Measurements from ENCODE around the gene PIK3C2G.

The PIK3C2G gene

DNA sequence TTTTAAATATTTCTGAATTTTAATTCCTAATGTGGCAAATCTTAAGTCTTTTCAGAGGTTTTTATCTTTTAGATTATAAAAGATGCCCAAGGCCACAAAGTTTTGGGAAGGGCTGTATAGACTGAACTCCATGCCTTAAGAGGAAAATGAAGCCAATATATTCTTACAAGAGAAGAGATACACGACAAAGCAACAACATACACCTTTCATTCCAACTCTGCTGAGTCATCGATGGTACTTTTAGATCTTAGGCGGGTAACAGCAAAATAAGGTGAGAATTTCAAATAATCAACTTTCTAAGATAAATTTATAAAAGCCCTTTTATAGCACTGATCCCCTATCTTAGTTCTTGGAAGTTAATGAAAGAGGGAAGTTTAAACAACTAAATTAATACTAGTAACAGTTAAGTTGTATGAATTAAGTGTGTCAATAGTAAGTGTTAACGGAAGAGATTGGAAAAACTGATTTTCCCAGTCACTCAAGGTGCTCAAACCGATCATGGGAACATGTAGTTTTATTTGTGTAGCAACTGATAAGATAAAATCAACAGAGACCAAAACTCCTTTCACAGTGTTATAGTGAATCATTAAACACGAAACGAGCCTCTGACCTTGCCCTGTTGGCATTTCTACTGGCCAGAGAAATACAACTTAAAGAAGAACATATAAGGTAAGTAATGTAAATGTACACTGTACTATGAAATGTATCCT lies 18.8 kb upstream of the PIK3C2G start:
- no peaks in the 10 kb centered on the region for H3K9me3 ChIP-seq (ENCODE audit: insufficient read depth, low read depth, low read length)
- no peaks in the 10 kb centered on the region for H3F3A ChIP-seq (ENCODE audit: low read depth)
- TF ChIP-seq, protein P1, sequence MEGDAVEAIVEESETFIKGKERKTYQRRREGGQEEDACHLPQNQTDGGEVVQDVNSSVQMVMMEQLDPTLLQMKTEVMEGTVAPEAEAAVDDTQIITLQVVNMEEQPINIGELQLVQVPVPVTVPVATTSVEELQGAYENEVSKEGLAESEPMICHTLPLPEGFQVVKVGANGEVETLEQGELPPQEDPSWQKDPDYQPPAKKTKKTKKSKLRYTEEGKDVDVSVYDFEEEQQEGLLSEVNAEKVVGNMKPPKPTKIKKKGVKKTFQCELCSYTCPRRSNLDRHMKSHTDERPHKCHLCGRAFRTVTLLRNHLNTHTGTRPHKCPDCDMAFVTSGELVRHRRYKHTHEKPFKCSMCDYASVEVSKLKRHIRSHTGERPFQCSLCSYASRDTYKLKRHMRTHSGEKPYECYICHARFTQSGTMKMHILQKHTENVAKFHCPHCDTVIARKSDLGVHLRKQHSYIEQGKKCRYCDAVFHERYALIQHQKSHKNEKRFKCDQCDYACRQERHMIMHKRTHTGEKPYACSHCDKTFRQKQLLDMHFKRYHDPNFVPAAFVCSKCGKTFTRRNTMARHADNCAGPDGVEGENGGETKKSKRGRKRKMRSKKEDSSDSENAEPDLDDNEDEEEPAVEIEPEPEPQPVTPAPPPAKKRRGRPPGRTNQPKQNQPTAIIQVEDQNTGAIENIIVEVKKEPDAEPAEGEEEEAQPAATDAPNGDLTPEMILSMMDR (conservative IDR thresholded peaks at IDR 0.05; ENCODE audit: low read length): no peak
- H3K79me2 ChIP-seq (ENCODE audit: insufficient read depth, low read length): no peaks in the 10 kb centered on the region
- H3K4me1 ChIP-seq (ENCODE audit: insufficient read depth, low read length, poor library complexity, severe bottlenecking): no peaks in the 10 kb centered on the region
- no peak overlapping the region for H2AFZ ChIP-seq (ENCODE audit: low read length)
- no peaks in the 10 kb centered on the region for H3K36me3 ChIP-seq (ENCODE audit: insufficient read depth, low read length)
- H4K20me1 ChIP-seq (ENCODE audit: insufficient read depth, low read length, poor library complexity, severe bottlenecking): no peaks in the 10 kb centered on the region
- no peak overlapping the region for H3K4me2 ChIP-seq (ENCODE audit: low read depth, low read length, poor library complexity, severe bottlenecking)
- no peaks in the 10 kb centered on the region for H3K9me2 ChIP-seq (replicated peaks; ENCODE audit: low read depth, low read length)
- H3K4me3 ChIP-seq (ENCODE audit: low read length, poor library complexity, severe bottlenecking): no peak overlapping the region
- no peaks in the 10 kb centered on the region for H3K27me3 ChIP-seq (ENCODE audit: insufficient read depth, low read length, poor library complexity, severe bottlenecking)
- H3K9ac ChIP-seq (ENCODE audit: low read depth, low read length, poor library complexity, severe bottlenecking): no peak overlapping the region

DNA sequence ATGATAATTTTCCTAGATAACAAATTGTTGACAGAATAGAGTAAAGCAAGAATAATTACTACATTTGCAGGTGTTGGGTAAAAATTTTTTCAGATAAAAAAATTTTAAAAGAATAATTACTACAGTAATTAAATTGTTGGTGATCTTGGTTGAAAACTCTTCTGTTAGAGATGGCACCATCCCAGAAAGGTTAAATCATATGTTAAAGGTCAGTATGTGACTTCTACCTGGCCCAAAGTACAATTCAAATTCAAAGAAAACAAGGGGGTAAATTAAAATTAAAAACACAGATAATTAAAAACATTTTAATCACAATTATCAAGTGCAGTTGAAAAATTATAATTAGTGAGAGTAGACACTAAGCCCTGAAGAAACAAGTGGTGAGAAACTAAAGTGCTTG lies 18.1 kb upstream of the PIK3C2G start:
- Histone ChIP-seq H3K79me2 (ENCODE audit: insufficient read depth, low read length) (no peaks in the 10 kb centered on the region), H3K9ac (ENCODE audit: low read depth, low read length, poor library complexity, severe bottlenecking) (no peak overlapping the region), H2AFZ (ENCODE audit: low read length) (no peak overlapping the region), H3K36me3 (ENCODE audit: insufficient read depth, low read length) (no peaks in the 10 kb centered on the region), H3K4me2 (ENCODE audit: low read depth, low read length, poor library complexity, severe bottlenecking) (no peak overlapping the region), H3K27me3 (ENCODE audit: insufficient read depth, low read length, poor library complexity, severe bottlenecking) (no peaks in the 10 kb centered on the region), H4K20me1 (ENCODE audit: insufficient read depth, low read length, poor library complexity, severe bottlenecking) (no peaks in the 10 kb centered on the region), H3F3A (ENCODE audit: low read depth) (no peaks in the 10 kb centered on the region), H3K4me1 (ENCODE audit: insufficient read depth, low read length, poor library complexity, severe bottlenecking) (no peaks in the 10 kb centered on the region), H3K9me3 (ENCODE audit: insufficient read depth, low read depth, low read length) (no peaks in the 10 kb centered on the region), H3K9me2 (replicated peaks; ENCODE audit: low read depth, low read length) (no peaks in the 10 kb centered on the region), H3K4me3 (ENCODE audit: low read length, poor library complexity, severe bottlenecking) (no peak overlapping the region)
- TF ChIP-seq EZH2phosphoT487 (IDR thresholded peaks at IDR 0.05; ENCODE audit: borderline replicate concordance): no peak
- TF ChIP-seq, protein P1 (conservative IDR thresholded peaks at IDR 0.05; ENCODE audit: low read length): no peak

DNA sequence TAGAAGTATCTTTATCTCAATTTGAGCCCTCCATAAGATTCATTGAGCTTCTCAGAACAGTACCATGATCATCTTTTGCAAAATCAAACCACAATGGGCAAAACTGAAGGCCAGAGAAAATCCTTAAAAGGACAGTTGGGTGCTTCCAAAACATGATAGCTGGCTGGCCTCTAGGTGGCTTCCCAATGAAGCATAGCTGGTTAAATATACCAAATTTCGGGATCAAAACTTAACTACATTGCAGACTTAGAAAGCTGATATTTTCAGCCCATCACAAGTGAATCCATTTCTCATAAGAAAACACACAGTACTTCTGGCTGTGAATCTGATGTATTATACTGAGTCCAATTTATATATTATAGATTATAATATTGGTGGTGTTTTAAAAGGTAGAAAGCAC lies 15.3 kb upstream of the PIK3C2G start:
- H2AFZ ChIP-seq (ENCODE audit: low read length): no peak overlapping the region
- no peaks in the 10 kb centered on the region for H3K36me3 ChIP-seq (ENCODE audit: insufficient read depth, low read length)
- H3K4me3 ChIP-seq (ENCODE audit: low read length, poor library complexity, severe bottlenecking): no peak overlapping the region
- TF ChIP-seq, protein P1 (conservative IDR thresholded peaks at IDR 0.05; ENCODE audit: low read length): no peak
- no peak for TF ChIP-seq EZH2phosphoT487 (IDR thresholded peaks at IDR 0.05; ENCODE audit: borderline replicate concordance)
- no peak overlapping the region for H3K4me2 ChIP-seq (ENCODE audit: low read depth, low read length, poor library complexity, severe bottlenecking)
- no peaks in the 10 kb centered on the region for H3F3A ChIP-seq (ENCODE audit: low read depth)
- no peaks in the 10 kb centered on the region for H3K79me2 ChIP-seq (ENCODE audit: insufficient read depth, low read length)
- no peaks in the 10 kb centered on the region for H3K9me2 ChIP-seq (replicated peaks; ENCODE audit: low read depth, low read length)
- H3K27me3 ChIP-seq (ENCODE audit: insufficient read depth, low read length, poor library complexity, severe bottlenecking): no peaks in the 10 kb centered on the region
- H3K4me1 ChIP-seq (ENCODE audit: insufficient read depth, low read length, poor library complexity, severe bottlenecking): no peaks in the 10 kb centered on the region
- H3K9ac ChIP-seq (ENCODE audit: low read depth, low read length, poor library complexity, severe bottlenecking): no peak overlapping the region
- no peaks in the 10 kb centered on the region for H4K20me1 ChIP-seq (ENCODE audit: insufficient read depth, low read length, poor library complexity, severe bottlenecking)
- no peaks in the 10 kb centered on the region for H3K9me3 ChIP-seq (ENCODE audit: insufficient read depth, low read depth, low read length)

Data from Loucy (cell line).